Activated T-cell treated with anti-CD3 and anti-CD28 coated beads for 24 hours (primary cell): Measurements from ENCODE around the gene SH2D3C.
"Not testable (repeated sequence)": the region's sequence is repeated elsewhere in the genome, so short reads cannot be mapped to it uniquely, and the experiment has no call there.

Source experiments
- DNase-seq: peaks from one replicate; pipeline ENCODE4 v3.0.0-alpha.2; 2020; ENCODE audit warnings: low read depth

The SH2D3C gene

GRCh38 chr9:127763918-127764384 lies 14.5 kb downstream of the SH2D3C start:
- DNase-seq: no peak

GRCh38 chr9:127762111-127762676 lies 16.3 kb downstream of the SH2D3C start:
- no peak for DNase-seq

DNA sequence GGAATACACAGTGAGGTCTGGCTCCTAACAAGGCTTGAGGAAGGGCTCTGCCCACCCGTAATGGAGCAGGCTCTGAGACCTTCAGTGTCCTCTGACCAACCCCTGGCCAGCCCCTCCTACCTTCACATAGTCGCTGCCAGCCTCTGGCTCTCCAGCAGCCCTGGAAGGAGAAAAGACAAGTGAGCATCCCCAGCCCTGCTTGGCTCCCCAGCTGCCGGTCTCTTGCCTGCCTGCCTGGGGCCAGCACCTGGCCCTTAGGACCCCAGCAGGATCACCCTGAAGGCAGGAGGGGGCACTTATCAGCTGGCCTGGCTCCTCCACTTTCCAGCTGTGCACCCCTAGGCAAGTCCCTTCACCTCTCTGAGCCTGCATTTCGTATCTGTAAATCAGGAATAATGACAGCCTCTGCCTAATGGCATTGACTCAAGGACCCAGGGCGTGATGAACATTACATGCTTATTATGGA lies 16.9 kb downstream of the SH2D3C start:
- DNase-seq: no peak

DNA sequence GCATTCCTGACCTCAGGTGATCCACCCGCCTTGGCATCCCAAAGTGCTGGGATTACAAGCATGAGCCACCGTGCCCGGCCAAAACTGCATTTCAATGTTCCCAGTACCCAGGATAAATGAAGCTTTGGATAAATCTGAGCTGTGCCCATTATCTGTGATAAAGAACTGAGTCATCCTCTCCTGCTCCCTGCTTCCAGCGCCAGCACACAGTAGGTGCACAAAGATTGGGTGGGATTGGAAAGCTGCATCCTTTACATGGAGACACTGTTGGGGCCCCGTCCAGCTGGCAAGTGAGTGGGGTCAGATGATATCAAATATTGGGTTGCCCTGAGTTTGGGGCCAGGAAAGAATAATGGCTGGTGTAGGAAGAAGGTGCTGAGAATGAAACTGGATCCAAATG lies 17.4 kb downstream of the SH2D3C start:
- no peak for DNase-seq

GRCh38 chr9:127758843-127759242 lies 19.6 kb downstream of the SH2D3C start:
- no peak for DNase-seq

GRCh38 chr9:127756776-127757175 lies 21.7 kb downstream of the SH2D3C start:
- DNase-seq: not testable (repeated sequence)

DNA sequence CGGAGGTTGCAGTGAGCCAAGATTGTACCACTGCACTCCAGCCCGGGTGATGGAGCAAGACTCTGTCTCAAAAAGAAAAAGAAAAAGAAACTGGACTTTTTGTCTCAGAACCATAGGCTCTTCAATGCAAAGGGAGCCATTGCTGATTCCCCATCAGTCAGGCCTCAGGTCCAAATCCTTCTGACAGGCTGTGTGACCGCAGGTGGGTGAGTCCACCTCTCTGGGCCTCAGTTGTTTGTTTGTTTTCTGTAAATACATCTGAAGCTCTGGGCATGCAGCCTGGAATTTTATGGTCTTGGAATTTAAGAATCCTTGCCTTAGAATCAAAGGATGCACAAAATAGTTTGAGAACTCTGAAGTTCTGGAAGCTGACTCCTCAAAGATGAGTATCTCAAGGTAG lies 22.2 kb downstream of the SH2D3C start:
- no peak for DNase-seq

DNA sequence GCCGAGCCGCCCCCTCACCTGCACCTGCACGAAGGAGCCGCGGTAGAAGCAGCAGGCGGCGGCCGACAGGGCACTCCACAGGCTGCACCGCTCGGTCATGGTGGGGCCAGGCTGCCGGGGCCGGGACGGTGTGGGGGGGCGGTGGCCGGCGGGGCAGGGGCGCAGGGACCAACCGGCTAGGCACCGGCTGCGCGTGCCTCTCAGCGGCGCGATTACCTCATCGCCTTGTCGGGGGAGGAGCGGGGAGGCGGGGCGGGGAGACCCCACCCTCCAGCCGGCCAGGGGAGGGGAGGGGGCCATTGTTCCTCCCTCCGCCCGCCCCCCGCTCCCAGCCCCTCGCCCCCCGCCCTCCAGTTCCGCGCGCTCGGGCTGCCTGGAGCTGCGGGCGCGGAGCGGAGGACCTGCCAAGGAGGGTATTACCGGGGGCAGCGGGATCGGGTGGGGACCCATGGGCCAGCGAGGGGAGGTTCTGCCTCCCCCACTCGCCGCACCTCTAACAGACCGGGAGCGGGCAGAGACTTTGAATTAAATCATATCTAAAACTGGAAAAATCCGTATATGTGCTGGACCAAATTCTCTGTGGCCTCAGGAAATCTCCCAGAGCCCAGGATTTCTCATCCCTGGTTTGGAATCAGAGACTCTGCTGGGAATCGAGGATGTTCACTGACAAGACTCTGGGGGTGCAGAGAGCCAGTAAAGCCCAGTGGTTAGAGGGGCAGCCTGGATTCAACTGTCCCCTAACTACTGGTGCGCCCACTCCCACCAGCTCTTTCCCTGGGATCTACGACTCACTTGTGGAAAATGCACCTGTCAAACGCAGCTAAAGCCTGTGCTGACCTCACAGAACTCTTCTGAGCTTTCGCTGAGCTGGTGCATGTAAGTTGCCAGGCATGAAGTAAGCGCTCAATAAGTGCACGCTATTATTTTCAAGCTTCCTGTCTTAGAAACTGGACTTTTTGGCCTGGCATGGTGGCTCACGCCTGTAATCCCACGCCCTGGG lies 23.1 kb downstream of the SH2D3C start:
- DNase-seq: no peak

- no peak for DNase-seq
These were observed 24.1 kb downstream of the SH2D3C start for GRCh38 chr9:127754099-127755060.

DNA sequence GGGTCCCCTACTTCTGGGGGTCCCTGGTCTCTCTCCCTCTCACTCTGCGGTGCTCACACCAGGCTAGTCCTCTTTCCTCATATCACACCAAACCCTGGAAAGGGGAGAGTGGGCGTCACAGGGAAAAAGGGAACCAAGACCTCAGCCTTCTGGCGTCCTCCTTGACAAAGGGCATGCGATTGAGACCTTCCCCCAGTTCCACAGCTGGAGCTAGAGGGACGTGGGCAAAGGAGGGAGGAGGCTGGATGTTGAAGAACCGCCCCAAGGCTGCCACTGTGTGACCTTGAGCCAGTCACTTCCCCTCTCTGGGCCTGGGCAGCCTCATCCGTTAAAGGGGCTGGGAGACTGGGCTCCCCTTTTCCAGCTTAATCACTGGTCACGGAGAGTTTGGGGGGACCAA lies 24.8 kb downstream of the SH2D3C start:
- DNase-seq: no peak

DNA sequence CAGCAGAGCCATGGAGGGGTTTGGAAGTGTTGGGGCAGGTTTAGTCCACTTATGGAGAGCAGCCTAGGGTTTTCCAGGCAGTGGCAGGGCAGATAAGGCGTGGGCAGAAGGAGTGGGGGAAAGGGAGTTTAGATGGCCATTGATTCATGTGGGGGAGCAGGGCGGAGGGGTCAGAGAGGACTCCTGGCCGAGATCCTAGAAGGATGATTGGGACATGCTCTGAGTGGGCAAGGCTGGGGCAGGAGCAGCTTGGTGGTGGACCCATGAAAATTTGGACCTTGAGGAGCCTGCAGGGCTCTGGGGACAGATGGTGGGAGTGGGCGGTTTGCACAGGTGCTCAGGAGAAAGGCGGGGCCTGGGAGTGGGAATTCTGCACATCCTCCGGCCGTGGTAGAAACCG lies 25.3 kb downstream of the SH2D3C start:
- DNase-seq: no peak

- DNase-seq: no peak
These were observed 27.0 kb downstream of the SH2D3C start for GRCh38 chr9:127751269-127752054.

DNA sequence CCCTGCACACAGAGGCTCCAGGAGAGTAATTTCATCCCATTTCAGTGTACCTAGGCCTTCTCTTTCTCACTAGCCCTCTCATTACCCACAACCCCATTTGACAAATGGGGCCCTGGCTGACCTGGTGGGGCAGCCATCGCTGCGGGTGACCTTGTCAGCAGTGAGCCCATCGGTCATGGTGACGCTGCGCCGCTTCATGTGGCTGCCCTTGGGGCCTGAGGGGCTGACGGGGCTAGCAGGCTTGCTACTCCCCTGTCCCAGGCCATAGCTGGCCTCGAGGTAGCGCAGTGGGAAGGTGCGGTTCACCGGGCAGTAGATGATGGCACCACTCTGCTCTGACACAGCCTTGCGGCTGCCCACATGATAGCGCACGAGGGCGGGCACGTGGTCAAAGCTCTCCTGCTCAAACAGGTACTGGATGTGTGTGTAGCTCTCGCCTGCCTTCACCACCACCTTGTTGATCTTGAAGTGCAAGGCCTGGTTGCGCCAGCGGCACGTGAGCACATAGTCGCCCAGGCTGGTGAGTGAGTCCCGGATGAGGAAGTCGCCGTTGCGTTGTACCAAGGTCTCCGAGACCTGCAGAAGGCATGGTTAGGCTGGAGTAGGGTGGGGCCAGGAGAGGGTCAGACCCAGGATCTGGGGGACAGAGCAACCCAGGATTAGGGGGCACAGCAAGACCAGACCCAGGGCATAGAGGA lies 29.2 kb downstream of the SH2D3C start:
- DNase-seq: no peak

GRCh38 chr9:127746959-127747569 lies 31.4 kb downstream of the SH2D3C start:
- no peak for DNase-seq

DNA sequence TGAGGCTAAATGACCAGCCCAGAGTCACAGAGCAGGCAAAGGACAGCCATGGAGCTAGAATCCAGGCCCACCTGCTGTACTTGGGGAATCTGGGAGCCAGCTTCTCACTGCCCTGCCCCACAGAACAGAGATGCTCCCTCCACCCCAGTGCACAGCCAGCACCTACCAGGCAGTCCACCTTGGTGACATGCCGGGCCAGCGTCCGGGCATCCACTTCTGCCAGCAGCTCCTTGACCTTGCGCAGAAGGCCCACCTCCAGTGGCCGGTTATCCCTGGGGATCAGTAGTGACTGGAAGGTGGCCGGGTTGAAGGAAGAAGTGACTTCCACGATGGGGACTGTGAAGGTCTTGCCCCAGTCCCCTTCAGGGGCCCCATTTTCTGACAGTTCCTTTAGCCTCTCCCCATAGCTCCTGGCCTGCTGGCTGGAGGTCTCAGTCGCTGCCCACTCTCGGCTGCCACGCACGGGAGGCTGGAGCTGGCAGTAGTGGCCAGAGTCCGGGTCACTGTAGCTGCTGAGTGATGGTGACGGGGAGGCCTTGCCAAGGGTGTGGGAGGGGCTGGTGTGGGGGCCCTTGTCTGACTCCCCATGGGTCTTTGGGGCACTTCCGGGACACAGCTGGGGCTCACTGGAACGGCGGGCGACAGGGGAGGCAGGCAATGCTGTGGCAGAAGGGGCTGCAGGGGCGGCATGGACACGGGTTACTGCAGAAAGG lies 33.9 kb downstream of the SH2D3C start:
- no peak for DNase-seq

DNA sequence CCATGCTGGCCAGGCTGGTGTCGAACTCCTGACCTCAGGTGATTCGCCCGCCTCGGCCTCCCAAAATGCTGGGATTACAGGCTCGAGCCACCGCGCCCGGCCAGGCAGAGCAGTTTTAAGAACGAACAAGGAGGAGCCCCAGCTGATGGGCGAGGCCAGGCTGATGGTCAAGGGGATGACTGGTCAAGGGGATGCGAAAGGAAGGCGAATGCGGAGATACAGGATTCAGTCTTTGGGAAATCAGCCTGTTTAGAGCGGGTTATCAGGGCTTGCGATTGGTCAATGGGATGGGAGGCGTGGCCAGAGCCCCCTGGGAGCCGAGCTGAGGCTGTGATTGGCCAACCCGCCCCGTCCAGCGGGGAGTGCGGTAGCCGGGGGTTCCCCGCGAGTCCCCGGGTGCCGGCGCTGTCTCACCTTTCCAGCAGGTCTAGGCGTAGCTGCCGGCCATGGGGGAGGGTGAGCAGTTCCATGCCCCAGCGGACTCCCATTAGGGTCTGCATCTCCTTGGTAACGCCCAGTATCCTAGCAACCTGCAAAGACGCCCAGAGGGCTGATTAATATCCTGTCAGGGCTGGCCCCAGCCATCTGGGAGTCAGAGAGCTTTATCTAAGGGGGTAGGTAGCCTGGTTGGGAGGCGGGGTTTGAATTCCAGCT lies 35.9 kb downstream of the SH2D3C start:
- no peak for DNase-seq

GRCh38 chr9:127741831-127742434 lies 36.5 kb downstream of the SH2D3C start:
- DNase-seq: no peak

GRCh38 chr9:127739614-127740330 lies 38.7 kb downstream of the SH2D3C start:
- DNase-seq: no peak
